Activated B cell treated with CpG ODN at 0.5 μM for 24 hours (primary cell): ENCODE measurements around the gene YEATS2. TPM values are rescaled to one million over a fixed set of nuclear protein-coding genes. Genes with fewer than 3 reads are reported as not detected.

Source experiments
- ATAC-seq: fragments of 200-7000 bp; cut with Tn5 transposase; one replicate; pipeline ENCODE4 v1.10.0; 2021; ENCODE audit warnings: low read depth, mild to moderate bottlenecking, moderate library complexity
- CTCF ChIA-PET: fragments of 350-600 bp; sonication (Branson Sonifier 250); formaldehyde crosslinking; loops from one replicate; lab custom pipeline; 2021; ENCODE audit warnings: antibody characterized with exemption; lab: Charles Lee
- POLR2A ChIA-PET: fragments of 350-600 bp; sonication (Branson Sonifier 250); formaldehyde crosslinking; loops from one replicate; lab custom pipeline; 2021; ENCODE audit warnings: antibody characterized with exemption; lab: Charles Lee
- DNase-seq: peaks from one replicate; pipeline ENCODE4 v3.0.0; 2022
- H3K27ac Mint-ChIP-seq: one replicate; pipeline ENCODE4 v1.8.0; 2020; ENCODE audit warnings: mixed read lengths
- H3K27me3 Mint-ChIP-seq: one replicate; pipeline ENCODE4 v1.8.0; 2021; ENCODE audit warnings: mixed read lengths
- H3K36me3 Mint-ChIP-seq: one replicate; pipeline ENCODE4 v1.8.0; 2021; ENCODE audit warnings: low read depth, mixed read lengths
- H3K4me1 Mint-ChIP-seq: one replicate; pipeline ENCODE4 v1.8.0; 2021; ENCODE audit warnings: mixed read lengths
- H3K4me3 Mint-ChIP-seq: one replicate; pipeline ENCODE4 v1.8.0; 2020; ENCODE audit warnings: mild to moderate bottlenecking, mixed read lengths
- H3K9me3 Mint-ChIP-seq: one replicate; pipeline ENCODE4 v1.8.0; 2020; ENCODE audit warnings: mixed read lengths
- CTCF ChIP-seq: fragments of 200-600 bp; IDR thresholded peaks from one replicate; pipeline ENCODE4 v1.8.0; 2022; ENCODE audit warnings: antibody characterized with exemption, mild to moderate bottlenecking
- intact Hi-C: fragments of 100-400 bp; cut with micrococcal nuclease; formaldehyde crosslinking; loops from one replicate; pipeline ENCODE4 v1.15.1; 2024
- total RNA-seq: library from RNA; stranded (reverse); gene quantifications from 2 replicates; pipeline ENCODE4 v1.2.3, GENCODE V29; 2022

The YEATS2 gene
- total RNA-seq, 1 donor from 2014 or later, result 26.2 TPM

- ATAC-seq (no peak), DNase-seq (no peak)
- Mint-ChIP-seq H3K27me3 (no peaks in the 10 kb centered on the region), H3K4me1 (no peaks in the 10 kb centered on the region), H3K27ac (no peak overlapping the region), H3K4me3 (no peak overlapping the region), H3K36me3 (peaks cover 65% of the 10 kb centered on the region), H3K9me3 (no peaks in the 10 kb centered on the region)
- intact Hi-C loops, result no loop called here
- no peak for TF ChIP-seq CTCF
- CTCF ChIA-PET, result no interaction called here
- POLR2A ChIA-PET, result no interaction called here
These were observed 114.0 kb downstream of the YEATS2 start for GRCh38 chr3:183811638-183812037.

- Mint-ChIP-seq H3K27ac (no peak overlapping the region), H3K4me1 (no peaks in the 10 kb centered on the region), H3K9me3 (no peaks in the 10 kb centered on the region), H3K4me3 (no peak overlapping the region), H3K36me3 (peaks cover 57% of the 10 kb centered on the region), H3K27me3 (no peaks in the 10 kb centered on the region)
- CTCF ChIA-PET, result no interaction called here
- ATAC-seq (no peak), DNase-seq (no peak)
- intact Hi-C loops, result no loop called here
- POLR2A ChIA-PET, result interaction anchor here (0.6 kb wide), 1 partner anchor 206 kb away, joined by 4 read pairs; no protein-coding TSS in a partner anchor
- no peak for TF ChIP-seq CTCF
These were observed 115.3 kb downstream of the YEATS2 start for GRCh38 chr3:183812761-183813445.

- ATAC-seq (no peak), DNase-seq (no peak)
- no peaks in the 10 kb centered on the region for H3K4me1 Mint-ChIP-seq
- ChIA-PET POLR2A (interaction anchor here (0.7 kb wide), 1 partner anchor 70 kb away, joined by 3 read pairs; no protein-coding TSS in a partner anchor), CTCF (no interaction called here)
- intact Hi-C loops, result no loop called here
- no peak for TF ChIP-seq CTCF
- no peak overlapping the region for H3K27ac Mint-ChIP-seq
- no peaks in the 10 kb centered on the region for H3K27me3 Mint-ChIP-seq
- no peaks in the 10 kb centered on the region for H3K9me3 Mint-ChIP-seq
- no peak overlapping the region for H3K4me3 Mint-ChIP-seq
- H3K36me3 Mint-ChIP-seq, result peaks cover 46% of the 10 kb centered on the region
These were observed 116.6 kb downstream of the YEATS2 start for GRCh38 chr3:183814240-183814639.

- intact Hi-C loops, result no loop called here
- TF ChIP-seq CTCF, result no peak
- Mint-ChIP-seq H3K4me1 (no peaks in the 10 kb centered on the region), H3K4me3 (no peak overlapping the region), H3K27me3 (no peaks in the 10 kb centered on the region), H3K36me3 (peaks cover 35% of the 10 kb centered on the region), H3K9me3 (no peaks in the 10 kb centered on the region), H3K27ac (no peak overlapping the region)
- ChIA-PET POLR2A (no interaction called here), CTCF (no interaction called here)
- ATAC-seq (no peak), DNase-seq (no peak)
These were observed 118.0 kb downstream of the YEATS2 start for GRCh38 chr3:183815563-183815940.

GRCh38 chr3:183815951-183816475 lies 118.4 kb downstream of the YEATS2 start:
- Mint-ChIP-seq H3K36me3 (peaks cover 31% of the 10 kb centered on the region), H3K27ac (no peak overlapping the region), H3K9me3 (no peaks in the 10 kb centered on the region), H3K4me3 (no peak overlapping the region), H3K4me1 (no peaks in the 10 kb centered on the region), H3K27me3 (no peaks in the 10 kb centered on the region)
- ATAC-seq (no peak), DNase-seq (no peak)
- intact Hi-C loops, result no loop called here
- no peak for TF ChIP-seq CTCF
- POLR2A ChIA-PET, result no interaction called here
- CTCF ChIA-PET, result no interaction called here
